Measurements from ENCODE around the gene ZNRF1. TPM values are rescaled to one million over a fixed set of nuclear protein-coding genes. Genes with fewer than 3 reads are reported as not detected.

The ZNRF1 gene
- total and polyA plus RNA-seq, 2 donors from 2014 or later: 10.8 to 23.1 TPM

GRCh38 chr16:75026892-75027391, 28.1 kb downstream of the ZNRF1 start:
- FAIRE-seq (no peak), DNase-seq (no peak)
- Histone ChIP-seq H3K27ac (ENCODE audit: low read depth in 2 of 2, low read length in 2 of 2) (peak overlapping the region in 1 of 2 donors; percentile 79), H3K9me3 (ENCODE audit: control insufficient read depth in 2 of 3, insufficient read depth in 1 of 3, low read length in 3 of 3) (no peaks in the 10 kb centered on the region), H3K4me1 (ENCODE audit: control insufficient read depth in 2 of 3, insufficient read depth in 2 of 3, low read depth in 1 of 3, low read length in 3 of 3) (peaks cover 0 to 5% (median 0%) of the 10 kb centered on the region in 3 donors), H3K9ac (ENCODE audit: low read length in 3 of 3) (no peak overlapping the region), H3K27me3 (ENCODE audit: control insufficient read depth, insufficient read depth, low read length) (no peaks in the 10 kb centered on the region), H3K36me3 (ENCODE audit: control insufficient read depth in 2 of 3, insufficient read depth in 3 of 3, low read length in 3 of 3) (no peaks in the 10 kb centered on the region), H3K4me3 (ENCODE audit: low read length in 3 of 3) (no peak overlapping the region)
- intact Hi-C loops (cut with DNase I): no loop called here
- no peak for TF ChIP-seq CTCF (IDR thresholded peaks at IDR 0.05; ENCODE audit: borderline replicate concordance, extremely low read depth, insufficient read depth)

DNA sequence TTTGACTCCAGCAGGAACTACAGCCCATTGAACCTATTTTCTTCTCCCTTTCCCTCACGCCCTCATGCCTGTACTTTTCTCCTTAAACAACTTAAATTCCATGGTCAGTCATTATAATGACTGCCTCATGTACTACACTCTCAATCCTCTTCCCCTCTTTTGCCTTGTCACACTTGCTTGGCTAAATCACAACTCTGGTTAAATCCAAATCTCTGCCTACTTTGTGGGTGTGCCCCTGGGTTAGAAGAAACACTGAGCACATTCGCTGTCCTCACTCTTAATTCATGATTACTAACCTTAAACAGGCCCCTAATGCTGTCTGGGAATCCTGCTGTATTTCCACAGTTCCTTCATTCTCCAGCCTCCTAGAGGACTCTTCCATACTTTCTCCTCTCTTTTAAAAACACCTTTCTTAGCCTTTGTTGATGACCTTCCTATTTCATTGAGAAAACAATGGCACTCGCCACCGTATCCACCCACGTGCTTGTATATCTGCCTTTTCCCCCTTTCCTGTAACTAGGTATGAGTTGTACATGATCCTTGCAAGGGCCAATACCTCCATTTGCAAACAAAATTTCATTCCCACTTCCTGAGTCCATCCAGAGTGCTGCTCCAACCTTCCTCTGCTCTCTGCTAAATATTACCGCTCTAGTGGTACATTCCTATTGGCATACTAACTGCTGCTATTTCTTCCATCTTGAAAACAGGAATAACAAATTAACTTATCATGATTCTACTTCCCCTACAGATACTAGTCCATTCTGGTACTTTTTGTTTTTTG, 28.9 kb downstream of the ZNRF1 start:
- intact Hi-C loops (cut with DNase I): no loop called here
- H3K27me3 ChIP-seq (ENCODE audit: control insufficient read depth, insufficient read depth, low read length): no peaks in the 10 kb centered on the region
- peak overlapping the region in 1 of 2 donors; percentile 79 for H3K27ac ChIP-seq (ENCODE audit: low read depth in 2 of 2, low read length in 2 of 2)
- H3K36me3 ChIP-seq (ENCODE audit: control insufficient read depth in 2 of 3, insufficient read depth in 3 of 3, low read length in 3 of 3): no peaks in the 10 kb centered on the region
- no peak for FAIRE-seq
- H3K9ac ChIP-seq (ENCODE audit: low read length in 3 of 3): no peak overlapping the region
- DNase-seq: no peak
- H3K9me3 ChIP-seq (ENCODE audit: control insufficient read depth in 2 of 3, insufficient read depth in 1 of 3, low read length in 3 of 3): no peaks in the 10 kb centered on the region
- TF ChIP-seq CTCF (IDR thresholded peaks at IDR 0.05; ENCODE audit: borderline replicate concordance, extremely low read depth, insufficient read depth): no peak
- H3K4me1 ChIP-seq (ENCODE audit: control insufficient read depth in 2 of 3, insufficient read depth in 2 of 3, low read depth in 1 of 3, low read length in 3 of 3): peaks cover 0 to 5% (median 0%) of the 10 kb centered on the region in 3 donors
- no peak overlapping the region for H3K4me3 ChIP-seq (ENCODE audit: low read length in 3 of 3)

DNA sequence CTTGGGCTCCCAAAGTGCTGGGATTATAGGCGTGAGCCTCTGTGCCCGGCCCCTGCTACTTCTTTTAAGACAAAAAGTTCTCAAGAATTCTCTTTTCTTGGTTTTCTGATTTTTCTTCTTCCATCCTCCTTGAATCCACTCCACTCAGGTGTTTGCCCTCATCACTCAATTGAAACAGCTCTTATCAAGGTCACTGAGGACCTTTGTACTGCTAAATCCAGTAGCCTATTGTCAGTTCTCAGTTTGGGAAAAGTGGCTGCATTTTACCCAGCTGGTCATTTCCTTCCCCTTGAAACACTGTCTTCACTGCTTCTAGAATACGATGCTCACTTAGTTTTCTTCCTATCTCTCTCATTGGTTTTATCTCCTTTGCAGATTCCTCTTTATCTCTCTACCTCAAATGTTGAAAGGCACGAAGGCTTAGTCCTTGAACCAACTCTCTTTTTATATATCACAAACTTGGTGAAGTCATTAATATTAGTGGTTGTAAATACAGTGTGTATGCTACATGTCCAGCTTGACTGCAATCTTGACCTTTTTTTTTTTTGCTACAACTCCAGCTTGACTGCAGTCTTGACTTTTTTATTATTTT, 29.8 kb downstream of the ZNRF1 start:
- no peak overlapping the region for H3K4me3 ChIP-seq (ENCODE audit: low read length in 3 of 3)
- H3K9ac ChIP-seq (ENCODE audit: low read length in 3 of 3): no peak overlapping the region
- H3K9me3 ChIP-seq (ENCODE audit: control insufficient read depth in 2 of 3, insufficient read depth in 1 of 3, low read length in 3 of 3): no peaks in the 10 kb centered on the region
- no peak for TF ChIP-seq CTCF (IDR thresholded peaks at IDR 0.05; ENCODE audit: borderline replicate concordance, extremely low read depth, insufficient read depth)
- no peaks in the 10 kb centered on the region for H3K36me3 ChIP-seq (ENCODE audit: control insufficient read depth in 2 of 3, insufficient read depth in 3 of 3, low read length in 3 of 3)
- peaks cover 0 to 5% (median 0%) of the 10 kb centered on the region in 3 donors for H3K4me1 ChIP-seq (ENCODE audit: control insufficient read depth in 2 of 3, insufficient read depth in 2 of 3, low read depth in 1 of 3, low read length in 3 of 3)
- no peaks in the 10 kb centered on the region for H3K27me3 ChIP-seq (ENCODE audit: control insufficient read depth, insufficient read depth, low read length)
- H3K27ac ChIP-seq (ENCODE audit: low read depth in 2 of 2, low read length in 2 of 2): no peak overlapping the region
- no peak for FAIRE-seq
- intact Hi-C loops (cut with DNase I): no loop called here
- no peak for DNase-seq
